Endodermal cell (in vitro differentiated cells): ENCODE results near the gene CAMK2B. TPM values are rescaled to one million over a fixed set of nuclear protein-coding genes. Genes with fewer than 3 reads are reported as not detected.

Experiments used
- DNase-seq: peaks from one replicate; pipeline ENCODE4 v3.0.0-alpha.2; 2017
- H3K27ac ChIP-seq: 2 replicates; pipeline ENCODE4 v1.5.1; 2013; ENCODE audit warnings: mild to moderate bottlenecking, low read depth, low read length, moderate library complexity
- H3K27me3 ChIP-seq: 2 replicates; pipeline ENCODE4 v1.6.1; 2013; ENCODE audit warnings: mild to moderate bottlenecking, low read length, moderate library complexity; ENCODE audit not compliant: insufficient read depth, control insufficient read depth, poor library complexity, severe bottlenecking
- H3K36me3 ChIP-seq: 2 replicates; pipeline ENCODE4 v1.7.0; 2013; ENCODE audit warnings: mild to moderate bottlenecking, low read length, moderate library complexity; ENCODE audit not compliant: control insufficient read depth, insufficient read depth
- H3K4me1 ChIP-seq: one replicate; pipeline ENCODE4 v1.7.0; 2013; ENCODE audit warnings: low read length; ENCODE audit not compliant: control insufficient read depth, insufficient read depth
- H3K4me3 ChIP-seq: 2 replicates; pipeline ENCODE4 v1.5.1; 2013; ENCODE audit warnings: mild to moderate bottlenecking, low read length, moderate library complexity
- H3K9ac ChIP-seq: 2 replicates; pipeline ENCODE4 v1.6.1; 2013; ENCODE audit warnings: mild to moderate bottlenecking, low read length, moderate library complexity; ENCODE audit not compliant: poor library complexity, severe bottlenecking; ENCODE audit errors: extremely low read depth
- H3K9me3 ChIP-seq: 2 replicates; pipeline ENCODE4 v1.6.1; 2013; ENCODE audit warnings: mild to moderate bottlenecking, low read length, moderate library complexity; ENCODE audit not compliant: control insufficient read depth
- H3K27ac Mint-ChIP-seq: 2 replicates; pipeline ENCODE4 v1.8.0; 2020; ENCODE audit warnings: mixed read lengths
- H3K27me3 Mint-ChIP-seq: 2 replicates; pipeline ENCODE4 v1.8.0; 2021; ENCODE audit warnings: mild to moderate bottlenecking, mixed read lengths; ENCODE audit not compliant: insufficient read depth
- H3K36me3 Mint-ChIP-seq: 2 replicates; pipeline ENCODE4 v1.8.0; 2020; ENCODE audit warnings: low read depth, mixed read lengths
- H3K4me1 Mint-ChIP-seq: 2 replicates; pipeline ENCODE4 v1.8.0; 2020; ENCODE audit warnings: mixed read lengths
- H3K4me3 Mint-ChIP-seq: 2 replicates; pipeline ENCODE4 v1.8.0; 2020; ENCODE audit warnings: mild to moderate bottlenecking, moderate library complexity, mixed read lengths
- H3K9me3 Mint-ChIP-seq: 2 replicates; pipeline ENCODE4 v1.8.0; 2020; ENCODE audit warnings: mild to moderate bottlenecking, mixed read lengths
- CTCF ChIP-seq: fragments of 200-600 bp; sonication (generic); conservative IDR thresholded peaks from 2 replicates; pipeline ENCODE4 v1.5.0; 2021; ENCODE audit warnings: antibody characterized with exemption, mild to moderate bottlenecking
- WGBS, 2 experiments: methylation state at CpG; one replicate each; pipeline versions ENCODE4 v1.1.5 to v1.1.7; 2013; ENCODE audit warnings: missing lambda C conversion rate in 2 of 2, mixed read lengths in 1 of 2; ENCODE audit not compliant: insufficient coverage in 1 of 2, insufficient read length in 1 of 2; 5-methylcytosine and 5-hydroxymethylcytosine counted together
- total RNA-seq, 2 donors: library from RNA; stranded (reverse); fragmentation: NEBNext Ultra II Directional in 1 of 2; extraction: Animal tissue kit (Norgen Biotek cat#: 25700) in 1 of 2; gene quantifications; 2 replicates in 1 of 2; 3 replicates in 1 of 2; pipeline ENCODE4 v1.2.1, GENCODE V29; 2021

The CAMK2B gene
- total RNA-seq, 2 donors from 2014 or later, result 0.26 TPM; not detected in 1

- H3K27me3 ChIP-seq, result peaks cover 64% of the 10 kb centered on the region
- H3K4me1 Mint-ChIP-seq, result no peaks in the 10 kb centered on the region
- H3K27ac ChIP-seq, result no peak overlapping the region
- H3K9me3 ChIP-seq, result no peaks in the 10 kb centered on the region
- H3K36me3 ChIP-seq, result no peaks in the 10 kb centered on the region
- H3K4me3 ChIP-seq, result no peak overlapping the region
- no peak for TF ChIP-seq CTCF
- no peak overlapping the region for H3K9ac ChIP-seq
- H3K36me3 Mint-ChIP-seq, result no peaks in the 10 kb centered on the region
- no peak overlapping the region for H3K27ac Mint-ChIP-seq
- peaks cover 34% of the 10 kb centered on the region for H3K27me3 Mint-ChIP-seq
- no peak overlapping the region for H3K4me3 Mint-ChIP-seq
- no peaks in the 10 kb centered on the region for H3K9me3 Mint-ChIP-seq
- WGBS, 2 experiments, result 89 to 92% methylated on average over 2 of the region's 2 CpGs
- DNase-seq, result no peak
- no peaks in the 10 kb centered on the region for H3K4me1 ChIP-seq
Observed at GRCh38 chr7:44318332-44318731, 7.1 kb downstream of the CAMK2B start.

- H3K4me3 Mint-ChIP-seq, result no peak overlapping the region
- no peak overlapping the region for H3K4me3 ChIP-seq
- no peaks in the 10 kb centered on the region for H3K9me3 Mint-ChIP-seq
- TF ChIP-seq CTCF, result no peak
- H3K4me1 ChIP-seq, result no peaks in the 10 kb centered on the region
- no peak overlapping the region for H3K27ac ChIP-seq
- no peak overlapping the region for H3K9ac ChIP-seq
- H3K9me3 ChIP-seq, result no peaks in the 10 kb centered on the region
- 80 to 84% methylated on average over 2 of the region's 3 CpGs for WGBS, 2 experiments
- H3K27ac Mint-ChIP-seq, result no peak overlapping the region
- H3K4me1 Mint-ChIP-seq, result no peaks in the 10 kb centered on the region
- DNase-seq, result no peak
- H3K36me3 Mint-ChIP-seq, result no peaks in the 10 kb centered on the region
- peaks cover 23% of the 10 kb centered on the region for H3K27me3 Mint-ChIP-seq
- H3K27me3 ChIP-seq, result peaks cover 55% of the 10 kb centered on the region
- no peaks in the 10 kb centered on the region for H3K36me3 ChIP-seq
Observed at GRCh38 chr7:44315301-44315903, 10.0 kb downstream of the CAMK2B start.

GRCh38 chr7:44313621-44314031 is 11.8 kb downstream of the CAMK2B start:
- TF ChIP-seq CTCF, result no peak
- Mint-ChIP-seq H3K36me3 (no peaks in the 10 kb centered on the region), H3K4me3 (no peak overlapping the region), H3K9me3 (no peaks in the 10 kb centered on the region), H3K27me3 (peaks cover 34% of the 10 kb centered on the region), H3K4me1 (no peaks in the 10 kb centered on the region), H3K27ac (no peak overlapping the region)
- no peaks in the 10 kb centered on the region for H3K36me3 ChIP-seq
- 92 to 94% methylated on average over 7 of the region's 7 CpGs for WGBS, 2 experiments
- no peak for DNase-seq
- no peaks in the 10 kb centered on the region for H3K4me1 ChIP-seq
- H3K27me3 ChIP-seq, result peaks cover 68% of the 10 kb centered on the region
- no peaks in the 10 kb centered on the region for H3K9me3 ChIP-seq
- no peak overlapping the region for H3K9ac ChIP-seq
- H3K27ac ChIP-seq, result no peak overlapping the region
- H3K4me3 ChIP-seq, result no peak overlapping the region
